ENCODE data around the gene UBL3. TPM values are rescaled to one million over a fixed set of nuclear protein-coding genes. Genes with fewer than 3 reads are reported as not detected.
A peak's percentile ranks its signal among the peaks of the same experiment; 100 is the strongest.

Gene UBL3
- total and polyA plus RNA-seq, 10 of the 15 experiments (the other 5 are each of a cell fraction or from before 2014, with no cell fraction given) = 5.5 to 13.7 (median 10.6) TPM

GRCh38 chr13:29847501-29847983 lies 2.9 kb downstream of the UBL3 start:
- Histone ChIP-seq H3K9me3 (replicated peaks; ENCODE audit: control insufficient read depth, insufficient read depth, low read length) (no peaks in the 10 kb centered on the region), H2AFZ (ENCODE audit: control insufficient read depth, low read depth, low read length) (peak overlapping the region; percentile 18), H3K4me3 (peak overlapping the region; percentile 80), H3K27me3 (replicated peaks in 1 of 2; ENCODE audit: control insufficient read depth in 2 of 2, insufficient read depth in 2 of 2, low read length in 1 of 2) (no peaks in the 10 kb centered on the region), H3K36me3 (ENCODE audit: control insufficient read depth in 2 of 2, insufficient read depth in 2 of 2, low read length in 1 of 2) (no peaks in the 10 kb centered on the region), H3K4me1 (ENCODE audit: control insufficient read depth, insufficient read depth, low read length) (no peaks in the 10 kb centered on the region), H4K20me1 (ENCODE audit: control insufficient read depth, insufficient read depth) (no peaks in the 10 kb centered on the region), H3K79me2 (ENCODE audit: control insufficient read depth, insufficient read depth, low read length) (peaks cover 54% of the 10 kb centered on the region), H3K27ac (ENCODE audit: control insufficient read depth, insufficient read depth) (peak overlapping the region; percentile 51), H3K4me2 (ENCODE audit: control insufficient read depth, insufficient read depth) (peak overlapping the region; percentile 89), H3K9ac (ENCODE audit: control insufficient read depth, insufficient read depth, low read length) (peak overlapping the region; percentile 70)
- intact Hi-C loops (cut with micrococcal nuclease; ENCODE audit: unreplicated experiment) (loop anchor here (5.0 to 10.0 kb wide), 4 partner anchors 40 to 253 kb away; partner anchors contain the start of gene SLC7A1), in situ Hi-C loops (cut with MboI) (loop anchor here (5.0 kb wide), 2 partner anchors 75 to 270 kb away; no protein-coding TSS in a partner anchor)
- no TSS peak for BruUV-seq (replicated peaks)
- 47% methylated on average over 13 of the region's 13 CpGs for WGBS (ENCODE audit: insufficient coverage, insufficient replicate concordance, low lambda C conversion rate, missing lambda C conversion rate)
- ChIA-PET POLR2A (interaction anchor here (2.3 kb wide), 1 partner anchor 29 kb away, joined by 19 read pairs; no protein-coding TSS in a partner anchor), CTCF (interaction anchor here (2.1 to 8.3 kb wide), 4 partner anchors 27 to 265 kb away, joined by 11 to 112 read pairs (median 56); no protein-coding TSS in a partner anchor), SMC1A (ENCODE audit: uncharacterized antibody, unreplicated experiment) (interaction anchor here (0.8 to 17.1 kb wide), 9 partner anchors 11 to 1686 kb away, joined by 3 to 181 read pairs (median 5); no protein-coding TSS in a partner anchor), RAD21 (ENCODE audit: unreplicated experiment) (interaction anchor here (1.4 to 6.8 kb wide), 5 partner anchors 29 to 264 kb away, joined by 3 to 84 read pairs (median 20); no protein-coding TSS in a partner anchor)
- DNase-seq (ENCODE audit: low read depth, low spot score) = no peak
- TF ChIP-seq NBN (IDR thresholded peaks at IDR 0.05) (no peak), YY1 (IDR thresholded peaks at IDR 0.05; ENCODE audit: low read depth, low read length) (peak; percentile 59; the same call in 1 of the 2 replicates)
- FAIRE-seq = no peak
- peak; percentile 6; the same call in 1 of the 3 replicates for ATAC-seq

GRCh38 chr13:29846475-29847256 lies 3.8 kb downstream of the UBL3 start:
- Histone ChIP-seq H3K27me3 (replicated peaks in 1 of 2; ENCODE audit: control insufficient read depth in 2 of 2, insufficient read depth in 2 of 2, low read length in 1 of 2) (no peaks in the 10 kb centered on the region), H4K20me1 (ENCODE audit: control insufficient read depth, insufficient read depth) (no peaks in the 10 kb centered on the region), H3K4me1 (ENCODE audit: control insufficient read depth, insufficient read depth, low read length) (no peaks in the 10 kb centered on the region), H3K9me3 (replicated peaks; ENCODE audit: control insufficient read depth, insufficient read depth, low read length) (no peaks in the 10 kb centered on the region), H3K4me3 (peak overlapping the region; percentile 80), H3K27ac (ENCODE audit: control insufficient read depth, insufficient read depth) (no peak overlapping the region), H3K79me2 (ENCODE audit: control insufficient read depth, insufficient read depth, low read length) (peaks cover 54% of the 10 kb centered on the region), H2AFZ (ENCODE audit: control insufficient read depth, low read depth, low read length) (no peak overlapping the region), H3K36me3 (ENCODE audit: control insufficient read depth in 2 of 2, insufficient read depth in 2 of 2, low read length in 1 of 2) (no peaks in the 10 kb centered on the region), H3K4me2 (ENCODE audit: control insufficient read depth, insufficient read depth) (peak overlapping the region; percentile 89), H3K9ac (ENCODE audit: control insufficient read depth, insufficient read depth, low read length) (peak overlapping the region; percentile 70; the same call in 1 of the 2 replicates)
- SMC1A ChIA-PET (ENCODE audit: uncharacterized antibody, unreplicated experiment) = interaction anchor here (0.7 to 17.1 kb wide), 20 partner anchors 10 to 300 kb away, joined by 3 to 181 read pairs (median 3); no protein-coding TSS in a partner anchor
- no peak for DNase-seq (ENCODE audit: low read depth, low spot score)
- TF ChIP-seq MLLT1 (IDR thresholded peaks at IDR 0.05) (peak; percentile 79), PRDM15 (CRISPR knock-in tag; IDR thresholded peaks at IDR 0.05) (no peak)
- POLR2A ChIA-PET = interaction anchor here (0.6 to 2.3 kb wide), 3 partner anchors 28 to 643 kb away, joined by 3 to 19 read pairs (median 3); no protein-coding TSS in a partner anchor
- in situ Hi-C loops (cut with MboI) = loop anchor here (5.0 kb wide), 2 partner anchors 74 to 271 kb away; no protein-coding TSS in a partner anchor
- FAIRE-seq = no peak
- RAD21 ChIA-PET (ENCODE audit: unreplicated experiment) = interaction anchor here (1.0 to 6.8 kb wide), 9 partner anchors 12 to 286 kb away, joined by 3 to 84 read pairs (median 6); no protein-coding TSS in a partner anchor
- BruUV-seq (replicated peaks) = no TSS peak
- intact Hi-C loops (cut with micrococcal nuclease; ENCODE audit: unreplicated experiment) = loop anchor here (5.0 to 10.0 kb wide), 4 partner anchors 39 to 252 kb away; partner anchors contain the start of gene SLC7A1
- ATAC-seq = no peak
- 86% methylated on average over 6 of the region's 6 CpGs for whole genome bisulfite sequencing (ENCODE audit: insufficient coverage, insufficient replicate concordance, low lambda C conversion rate, missing lambda C conversion rate)
- CTCF ChIA-PET = interaction anchor here (0.9 to 8.3 kb wide), 12 partner anchors 10 to 266 kb away, joined by 3 to 112 read pairs (median 8); no protein-coding TSS in a partner anchor
